Spleen (tissue), 11 donors: ENCODE results near the gene RNF222. TPM values are rescaled to one million over a fixed set of nuclear protein-coding genes. Genes with fewer than 3 reads are reported as not detected.

ENCODE experiments used
- DNase-seq: peaks from one replicate; pipeline ENCODE4 v3.0.0-alpha.2; 2020
- H3K27ac ChIP-seq, 8 donors: fragments of 200-600 bp; sonication (generic) in 7 of 8; 1 replicate in 4 of 8; 2 replicates in 4 of 8; pipeline versions ENCODE4 v1.5.0 to v1.8.0; 2016 to 2021; ENCODE audit warnings: inconsistent platforms in 4 of 8, mild to moderate bottlenecking in 4 of 8, moderate library complexity in 1 of 8
- H3K27me3 ChIP-seq, 7 donors: fragments of 200-600 bp; sonication (generic) in 6 of 7; replicated peaks in 1 of 7; 1 replicate in 4 of 7; 2 replicates in 3 of 7; pipeline versions ENCODE4 v1.5.0 to v1.8.0; 2016 to 2021; ENCODE audit warnings: inconsistent platforms in 3 of 7, mild to moderate bottlenecking in 1 of 7
- H3K36me3 ChIP-seq, 6 donors: fragments of 200-600 bp; sonication (generic) in 5 of 6; 1 replicate in 4 of 6; 2 replicates in 2 of 6; pipeline versions ENCODE4 v1.5.0 to v1.8.0; 2016 to 2021; ENCODE audit warnings: inconsistent platforms in 2 of 6
- H3K4me1 ChIP-seq, 6 donors: fragments of 200-600 bp; sonication (generic) in 5 of 6; 1 replicate in 3 of 6; 2 replicates in 3 of 6; pipeline versions ENCODE4 v1.5.0 to v1.8.0; 2016 to 2021; ENCODE audit warnings: inconsistent platforms in 3 of 6
- H3K4me3 ChIP-seq, 8 donors: fragments of 200-600 bp; sonication (generic) in 7 of 8; 1 replicate in 4 of 8; 2 replicates in 4 of 8; pipeline versions ENCODE4 v1.5.0 to v1.8.0; 2016 to 2021; ENCODE audit warnings: inconsistent platforms in 4 of 8, mild to moderate bottlenecking in 4 of 8, moderate library complexity in 2 of 8
- H3K9me3 ChIP-seq, 8 donors: fragments of 200-600 bp; sonication (generic) in 7 of 8; 1 replicate in 4 of 8; 2 replicates in 4 of 8; pipeline versions ENCODE4 v1.5.0 to v1.8.0; 2016 to 2021; ENCODE audit warnings: inconsistent platforms in 4 of 8
- CTCF ChIP-seq, 11 experiments: fragments of 200-600 bp in 7 of 11; fragments of 450-650 bp in 4 of 11; sonication (generic) in 4 of 11; IDR thresholded peaks in 8 of 11; conservative IDR thresholded peaks in 3 of 11; 1 replicate in 7 of 11; 2 replicates in 4 of 11; pipeline versions ENCODE4 v1.4.0 to v1.8.0; 2016 to 2021; ENCODE audit warnings: antibody characterized with exemption in 11 of 11, inconsistent platforms in 4 of 11, mild to moderate bottlenecking in 1 of 11
- POLR2A ChIP-seq, 3 donors: fragments of 450-650 bp; IDR thresholded peaks; one replicate each; pipeline ENCODE4 v1.5.1; 2017; ENCODE audit warnings: antibody characterized with exemption in 3 of 3, mild to moderate bottlenecking in 1 of 3
- POLR2AphosphoS5 ChIP-seq, 3 donors: sonication (generic); formaldehyde crosslinking; IDR thresholded peaks; one replicate each; pipeline ENCODE4 v1.5.1; 2017; ENCODE audit warnings: antibody characterized with exemption in 3 of 3
- WGBS, 5 donors: extraction: QIAGEN DNeasy Blood & Tissue Kit in 3 of 5; methylation state at CpG; one replicate each; pipeline versions ENCODE4 v1.1.5 to v1.1.7; 2013 to 2018; 5-methylcytosine and 5-hydroxymethylcytosine counted together
- intact Hi-C: fragments of 100-400 bp; cut with DNase I; formaldehyde crosslinking; loops from one replicate; pipeline ENCODE4 v1.15.0; 2023; ENCODE audit warnings: low total_unique reads
- polyA plus RNA-seq, 3 donors: library from polyadenylated mRNA; stranded (reverse); fragments of 200-250 nt; gene quantifications; one replicate each; pipeline ENCODE4 v1.2.1, GENCODE V29; 2013
- total RNA-seq, 7 donors: library from RNA; depleted of rRNA in 3 of 7; stranded (reverse); fragments of >200 nt in 3 of 7; fragmentation: NEBNext Ultra II Directional in 4 of 7; extraction: Animal tissue kit (Norgen Biotek cat#: 25700) in 4 of 7; gene quantifications; one replicate each; pipeline versions ENCODE4 v1.1.0 to v1.2.1, GENCODE V29; 2016 to 2021
- donor health status: healthy with polysubstance abuse.
- donor health status: DM: no; HTN: no; CAD: no; lungs with moderate emphysema.
- donor health status: DM: no; HTN: no; CAD: no.
- donor health status: Bipolar disorder and iron deficiency.
- donor health status: healthy.
- donor health status: DM: no; HTN: no; CAD: no.
- donor health status: DM: yes; HTN: yes; CAD: no.

RNF222 gene
- total and polyA plus RNA-seq, 10 donors = 0.03 to 0.05 TPM; not detected in 8

DNA sequence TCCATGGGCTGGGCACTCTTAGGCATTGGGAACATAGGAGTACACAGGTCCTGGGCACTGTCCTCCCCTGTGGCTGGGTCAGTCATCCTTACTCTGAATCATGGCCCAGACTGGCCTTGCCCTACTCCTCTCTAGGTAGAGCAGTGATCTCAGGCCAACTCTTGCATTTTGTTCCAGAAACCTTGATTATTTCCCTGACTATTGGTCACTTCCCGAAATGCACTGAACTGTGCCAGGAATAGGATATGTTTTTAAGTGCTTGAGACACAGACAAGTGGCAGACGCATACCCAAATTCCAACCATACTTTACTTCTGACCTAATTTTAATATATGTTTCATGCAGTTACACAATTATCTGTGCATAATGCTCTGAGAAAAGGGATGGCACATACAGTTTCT lies 31.4 kb downstream of the RNF222 start:
- WGBS, 5 donors = 59 to 81% (median 71%) methylated on average over 2 of the region's 2 CpGs
- H3K4me3 ChIP-seq = no peak overlapping the region
- no peak for DNase-seq
- no peaks in the 10 kb centered on the region for H3K9me3 ChIP-seq
- H3K27ac ChIP-seq = peak overlapping the region in 2 of 8 donors; percentile 0 to 9
- H3K4me1 ChIP-seq = peaks cover 0 to 31% (median 12%) of the 10 kb centered on the region in 6 donors
- no peaks in the 10 kb centered on the region for H3K27me3 ChIP-seq
- intact Hi-C loops = no loop called here
- peaks cover 0 to 38% (median 13%) of the 10 kb centered on the region in 6 donors for H3K36me3 ChIP-seq
- TF ChIP-seq POLR2AphosphoS5 (IDR thresholded peaks at IDR 0.05) (peak in 1 of 3 donors; percentile 17), CTCF (IDR thresholded peaks at IDR 0.05 in 8 of 11, conservative IDR thresholded peaks at IDR 0.05 in 3 of 11) (no peak), POLR2A (IDR thresholded peaks at IDR 0.05) (no peak)

DNA sequence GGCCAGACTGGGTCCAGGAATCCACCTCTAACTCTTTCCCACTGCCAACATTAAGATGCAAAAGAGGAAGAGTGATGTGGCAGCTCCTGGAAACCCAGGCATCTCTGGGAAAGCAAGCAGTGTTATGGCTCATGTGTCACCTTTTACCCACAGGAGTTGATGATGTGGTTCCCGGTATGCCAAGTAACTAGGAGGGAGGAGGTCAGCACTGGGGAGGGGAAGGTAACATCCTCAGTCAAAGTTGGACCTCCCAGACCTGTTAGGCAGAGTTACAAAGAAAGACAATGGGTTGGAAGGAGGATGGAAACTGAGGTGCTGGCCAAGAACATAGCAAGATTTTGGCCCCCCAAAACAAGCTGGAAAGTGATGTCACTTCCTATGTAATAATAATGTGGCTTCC lies 32.5 kb downstream of the RNF222 start:
- Histone ChIP-seq H3K36me3 (peaks cover 0 to 30% (median 13%) of the 10 kb centered on the region in 6 donors), H3K9me3 (no peaks in the 10 kb centered on the region), H3K4me1 (peaks cover 0 to 39% (median 18%) of the 10 kb centered on the region in 6 donors), H3K4me3 (no peak overlapping the region), H3K27ac (no peak overlapping the region), H3K27me3 (no peaks in the 10 kb centered on the region)
- 79 to 93% (median 88%) methylated on average over 1 of the region's 1 CpG for WGBS, 5 donors
- intact Hi-C loops = no loop called here
- no peak for DNase-seq
- TF ChIP-seq POLR2AphosphoS5 (IDR thresholded peaks at IDR 0.05) = no peak
- no peak for TF ChIP-seq CTCF (IDR thresholded peaks at IDR 0.05 in 8 of 11, conservative IDR thresholded peaks at IDR 0.05 in 3 of 11)
- no peak for TF ChIP-seq POLR2A (IDR thresholded peaks at IDR 0.05)

DNA sequence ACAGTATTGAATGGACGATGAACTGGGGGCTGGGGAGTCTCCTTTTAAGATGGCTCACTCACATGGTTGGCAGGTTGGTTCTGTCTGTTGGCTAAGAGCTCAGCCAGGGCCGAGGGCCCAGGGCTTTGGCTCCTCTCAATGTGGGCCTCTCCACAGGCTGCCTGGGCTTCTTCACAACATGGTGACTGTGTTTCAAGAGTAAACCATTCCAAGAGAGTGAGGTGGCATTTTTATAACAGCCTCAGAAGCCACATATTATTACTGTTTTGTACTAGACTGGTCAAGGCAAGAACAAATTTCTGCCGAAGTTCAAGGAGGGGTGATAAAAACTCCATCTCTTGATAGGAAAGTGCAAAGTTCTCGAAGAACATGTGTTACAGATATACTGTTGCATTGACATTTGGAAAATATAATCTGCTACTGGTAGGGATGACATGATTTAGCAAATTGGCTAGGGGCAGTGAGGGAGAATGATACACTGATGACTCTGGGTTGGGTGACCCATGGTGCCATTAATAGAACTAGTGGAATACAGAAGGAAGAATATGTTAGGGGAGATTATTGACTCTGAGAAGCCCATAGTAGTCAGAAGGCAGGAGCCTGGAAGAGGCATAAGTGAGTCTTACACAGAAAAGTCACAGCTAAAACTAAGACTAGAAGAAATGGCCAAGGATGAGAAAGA lies 34.8 kb downstream of the RNF222 start:
- TF ChIP-seq POLR2AphosphoS5 (IDR thresholded peaks at IDR 0.05) (no peak), POLR2A (IDR thresholded peaks at IDR 0.05) (no peak), CTCF (IDR thresholded peaks at IDR 0.05 in 8 of 11, conservative IDR thresholded peaks at IDR 0.05 in 3 of 11) (no peak)
- H3K4me3 ChIP-seq = no peak overlapping the region
- WGBS, 5 donors = 83 to 95% (median 90%) methylated on average over 4 of the region's 4 CpGs
- H3K27me3 ChIP-seq = no peaks in the 10 kb centered on the region
- H3K36me3 ChIP-seq = peaks cover 0 to 8% (median 0%) of the 10 kb centered on the region in 6 donors
- H3K9me3 ChIP-seq = no peaks in the 10 kb centered on the region
- H3K4me1 ChIP-seq = peaks cover 0 to 39% (median 19%) of the 10 kb centered on the region in 6 donors
- no peak for DNase-seq
- H3K27ac ChIP-seq = no peak overlapping the region
- intact Hi-C loops = no loop called here

DNA sequence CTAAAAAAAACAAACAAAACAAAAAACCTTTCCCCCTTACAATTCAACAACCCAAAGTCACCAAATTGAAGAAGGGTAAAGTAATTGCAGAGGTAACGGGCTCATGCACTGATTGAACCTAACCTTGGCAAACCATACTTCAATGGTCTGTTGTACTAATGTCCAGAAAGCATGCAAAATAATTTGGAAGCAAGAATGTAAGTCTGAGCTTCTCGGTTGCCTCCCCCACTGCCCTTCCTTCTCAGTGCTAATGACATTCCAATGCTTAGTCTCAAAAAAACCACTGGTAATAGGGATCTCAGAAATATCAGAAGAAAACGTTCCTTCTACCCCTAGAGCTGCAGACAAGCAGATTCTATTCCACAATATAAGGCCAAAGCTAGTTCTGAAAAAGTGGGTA lies 36.9 kb downstream of the RNF222 start:
- WGBS, 5 donors = 47 to 56% (median 51%) methylated on average over 3 of the region's 3 CpGs
- no peak for DNase-seq
- intact Hi-C loops = no loop called here
- peaks cover 0 to 8% (median 0%) of the 10 kb centered on the region in 6 donors for H3K36me3 ChIP-seq
- H3K9me3 ChIP-seq = no peaks in the 10 kb centered on the region
- H3K27me3 ChIP-seq = no peaks in the 10 kb centered on the region
- no peak overlapping the region for H3K27ac ChIP-seq
- H3K4me1 ChIP-seq = peaks cover 0 to 26% (median 13%) of the 10 kb centered on the region in 6 donors
- no peak for TF ChIP-seq POLR2A (IDR thresholded peaks at IDR 0.05)
- H3K4me3 ChIP-seq = no peak overlapping the region
